T-helper 1 cell treated with Interleukin-12 subunit alpha and Interleukin-12 subunit beta and Interleukin-4 antibody, amounts not matched to agents 30 ng/mL and 1 ng/mL, for 36 hours (primary cell): ENCODE results near the gene SNRPA. TPM values are rescaled to one million over a fixed set of nuclear protein-coding genes. Genes with fewer than 3 reads are reported as not detected.
"Not testable (repeated sequence)": the region's sequence is repeated elsewhere in the genome, so short reads cannot be mapped to it uniquely, and the experiment has no call there.

Experiments
- intact Hi-C: fragments of 100-400 bp; cut with micrococcal nuclease; formaldehyde crosslinking; loops from one replicate; pipeline ENCODE4 v1.15.1; 2024
- total RNA-seq: library from RNA; stranded (reverse); gene quantifications from 2 replicates; pipeline ENCODE4 v1.2.3, GENCODE V29; 2022

Gene SNRPA
- total RNA-seq, 1 donor from 2014 or later, result 142 TPM

GRCh38 chr19:40743926-40744325, 7.1 kb upstream of the SNRPA start:
- intact Hi-C loops, result no loop called here

GRCh38 chr19:40744554-40745401, 6.2 kb upstream of the SNRPA start:
- intact Hi-C loops, result loop anchor here (5.0 kb wide), 1 partner anchor 188 kb away; no protein-coding TSS in a partner anchor

- intact Hi-C loops, result loop anchor here (5.0 kb wide), 1 partner anchor 187 kb away; no protein-coding TSS in a partner anchor
Measured at GRCh38 chr19:40745402-40745780, 5.6 kb upstream of the SNRPA start.

GRCh38 chr19:40747536-40747935, 3.5 kb upstream of the SNRPA start:
- intact Hi-C loops, result loop anchor here (5.0 kb wide), 1 partner anchor 185 kb away; no protein-coding TSS in a partner anchor

- intact Hi-C loops, result loop anchor here (1.0 to 5.0 kb wide), 9 partner anchors 27 to 647 kb away; partner anchors contain the start of genes AKT2, BCKDHA, COQ8B and EXOSC5
Measured at GRCh38 chr19:40750058-40750873, 737 bp upstream of the SNRPA start, which contains the start of gene ACTMAP. TSS of gene ACTMAP (minus strand) at chr19:40750477. CDS start at chr19:40749803, 674 bp downstream.

- intact Hi-C loops, result loop anchor here (5.0 kb wide), 1 partner anchor 645 kb away; the partner anchor contains the start of genes BCKDHA and EXOSC5
Measured at GRCh38 chr19:40752257-40752781, 1.3 kb downstream of the SNRPA start.

GRCh38 chr19:40754611-40755247, 3.7 kb downstream of the SNRPA start:
- intact Hi-C loops, result loop anchor here (1.0 to 5.0 kb wide), 2 partner anchors 44 to 643 kb away; partner anchors contain the start of genes BCKDHA and EXOSC5

GRCh38 chr19:40755248-40755624, 4.2 kb downstream of the SNRPA start:
- intact Hi-C loops, result loop anchor here (1.0 kb wide), 1 partner anchor 43 kb away; no protein-coding TSS in a partner anchor

GRCh38 chr19:40755791-40756190, 4.8 kb downstream of the SNRPA start:
- intact Hi-C loops, result loop anchor here (1.0 kb wide), 1 partner anchor 43 kb away; no protein-coding TSS in a partner anchor

- intact Hi-C loops, result no loop called here
Measured at GRCh38 chr19:40756502-40757110, 5.6 kb downstream of the SNRPA start.

- intact Hi-C loops, result no loop called here
Measured at GRCh38 chr19:40758491-40758890, 7.5 kb downstream of the SNRPA start.

- intact Hi-C loops, result no loop called here
Measured at GRCh38 chr19:40759352-40759751, 8.3 kb downstream of the SNRPA start.

GRCh38 chr19:40762754-40763470, 11.9 kb downstream of the SNRPA start:
- intact Hi-C loops, result no loop called here

GRCh38 chr19:40763526-40763925, 12.5 kb downstream of the SNRPA start:
- intact Hi-C loops, result no loop called here

- intact Hi-C loops, result no loop called here
Measured at GRCh38 chr19:40763963-40764362, 13.0 kb downstream of the SNRPA start.

GRCh38 chr19:40766385-40766784, 15.4 kb downstream of the SNRPA start:
- intact Hi-C loops, result not testable (repeated sequence)

- intact Hi-C loops, result no loop called here
Measured at GRCh38 chr19:40768869-40769268, 17.9 kb downstream of the SNRPA start.

- intact Hi-C loops, result loop anchor here (10.0 kb wide), 1 partner anchor 764 kb away; no protein-coding TSS in a partner anchor
Measured at GRCh38 chr19:40771101-40771862, 20.3 kb downstream of the SNRPA start.
